ENCODE results near the gene MYCL. TPM values are rescaled to one million over a fixed set of nuclear protein-coding genes. Genes with fewer than 3 reads are reported as not detected.

MYCL gene
- total RNA-seq, 6 experiments from 2014 or later, result 0.75 to 20.5 (median 6.1) TPM

- ATAC-seq, result no peak
- WGBS (ENCODE audit: insufficient coverage, low coverage, low lambda C conversion rate, missing lambda C conversion rate), result 90% methylated on average over 6 of the region's 8 CpGs
Observed at GRCh38 chr1:39938856-39939255, 37.1 kb upstream of the MYCL start.

DNA sequence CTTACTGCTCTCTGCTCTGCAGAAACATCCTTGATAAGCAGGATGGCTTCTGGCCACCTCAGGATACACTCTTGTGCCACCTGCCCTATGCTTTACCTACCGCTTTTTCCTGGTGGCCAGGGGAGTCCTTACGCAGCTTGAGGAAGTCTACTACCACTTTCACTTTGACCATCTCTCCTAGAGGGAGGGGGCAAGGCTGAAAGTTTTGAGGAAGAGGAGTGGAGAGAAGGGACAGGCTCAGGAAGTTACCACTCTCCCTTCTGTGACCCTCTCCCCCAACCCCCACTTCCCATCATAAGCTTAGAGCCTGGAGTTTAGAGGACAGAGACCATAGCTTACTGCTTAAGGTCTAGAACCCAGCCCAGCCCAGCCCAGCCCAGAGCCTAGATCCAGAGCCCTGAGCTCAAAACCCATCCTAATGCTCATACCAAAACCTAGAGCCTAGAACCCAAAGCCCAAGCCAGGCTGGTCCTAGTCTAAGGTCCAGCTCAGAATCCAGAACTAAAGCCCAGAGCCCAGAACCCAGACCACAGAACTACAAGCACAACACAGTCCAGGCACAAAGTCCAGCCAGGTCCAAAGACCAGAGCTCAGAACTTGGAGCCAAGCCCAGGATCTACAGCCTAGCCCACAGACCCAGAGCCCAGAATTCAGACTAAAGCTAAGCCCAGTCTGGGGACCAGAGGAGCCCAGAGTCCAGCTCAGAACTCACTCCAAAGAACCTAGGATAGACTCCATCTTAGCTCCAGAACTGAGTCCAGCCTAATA lies 35.2 kb upstream of the MYCL start:
- Histone ChIP-seq H3K9me3 (no peaks in the 10 kb centered on the region), H3K4me3 (no peak overlapping the region), H3K36me3 (no peaks in the 10 kb centered on the region), H3K27ac (peak overlapping the region; percentile 13 to 98 (median 54)), H3K4me1 (peaks cover 0 to 39% (median 22%) of the 10 kb centered on the region in 4 donors), H3K27me3 (no peaks in the 10 kb centered on the region)
- intact Hi-C loops (cut with DNase I), result no loop called here
- TF ChIP-seq CTCF (IDR thresholded peaks at IDR 0.05), result no peak
- no peak for TF ChIP-seq POLR2A (IDR thresholded peaks at IDR 0.05)
- 63% methylated on average over 2 of the region's 2 CpGs for WGBS (ENCODE audit: insufficient coverage, low coverage, low lambda C conversion rate, missing lambda C conversion rate)
- DNase-seq (peak; percentile 30 to 89 (median 76)), ATAC-seq (peak; percentile 34 to 76 (median 68))

More at GRCh38 chr1:39938856-39939255, 37.1 kb upstream of the MYCL start:
- Histone ChIP-seq H3K4me1 (peaks cover 0 to 30% (median 16%) of the 10 kb centered on the region in 4 donors), H3K4me3 (no peak overlapping the region), H3K27ac (no peak overlapping the region), H3K9me3 (no peaks in the 10 kb centered on the region), H3K36me3 (no peaks in the 10 kb centered on the region), H3K27me3 (no peaks in the 10 kb centered on the region)
- DNase-seq, result no peak
- intact Hi-C loops (cut with DNase I), result no loop called here
- no peak for TF ChIP-seq CTCF (IDR thresholded peaks at IDR 0.05)
- TF ChIP-seq POLR2A (IDR thresholded peaks at IDR 0.05), result no peak

DNA sequence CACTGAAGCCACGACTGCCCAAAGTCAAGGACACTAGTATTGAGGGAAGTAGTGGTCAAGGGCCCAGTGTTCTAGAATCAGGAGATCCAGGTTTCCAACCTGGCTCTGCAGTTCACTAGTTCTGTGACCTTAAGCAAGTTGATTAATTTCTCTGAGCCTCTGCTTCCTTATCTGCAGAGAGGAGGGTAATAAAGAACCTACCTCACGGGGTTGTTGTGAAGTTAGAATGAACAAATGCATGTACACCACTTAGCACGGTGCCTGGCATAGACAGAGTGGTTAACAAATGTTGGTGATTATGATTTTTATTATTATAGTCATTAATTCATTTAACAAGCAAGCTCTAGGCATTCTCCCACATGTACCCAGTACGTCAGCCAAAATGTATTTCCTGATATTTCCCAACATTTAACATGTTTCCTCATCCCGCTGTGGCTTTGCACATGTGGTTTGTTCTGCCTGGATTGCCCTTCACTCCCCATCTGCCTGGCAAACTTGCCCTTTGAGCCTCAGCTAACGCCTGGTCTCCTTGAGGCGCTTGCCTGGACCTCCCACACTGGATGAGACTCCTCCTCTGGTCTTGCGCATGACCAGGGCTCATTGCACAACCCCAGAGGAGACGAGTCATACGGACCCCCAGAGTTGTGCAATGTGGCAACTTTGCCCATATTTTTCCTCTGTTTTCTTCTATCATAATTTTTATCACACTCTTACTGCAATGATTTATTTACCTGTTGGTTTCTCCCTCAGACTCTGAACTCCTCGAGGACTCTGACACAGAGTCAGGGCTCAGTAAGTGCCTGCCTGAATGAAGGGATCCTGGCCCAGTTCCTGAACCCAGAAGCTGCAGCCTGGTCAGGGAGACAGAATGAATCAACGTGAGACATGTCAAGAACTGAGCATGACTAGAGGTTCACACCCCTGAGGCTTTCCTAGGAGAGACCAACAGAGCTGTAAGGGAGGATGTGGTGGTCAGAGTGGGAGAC lies 32.5 kb upstream of the MYCL start:
- Histone ChIP-seq H3K4me3 (no peak overlapping the region), H3K4me1 (peaks cover 0 to 54% (median 30%) of the 10 kb centered on the region in 4 donors), H3K36me3 (no peaks in the 10 kb centered on the region), H3K9me3 (no peaks in the 10 kb centered on the region), H3K27me3 (no peaks in the 10 kb centered on the region), H3K27ac (peak overlapping the region; percentile 73 to 98 (median 83))
- no peak for TF ChIP-seq POLR2A (IDR thresholded peaks at IDR 0.05)
- no peak for TF ChIP-seq CTCF (IDR thresholded peaks at IDR 0.05)
- DNase-seq (peak; percentile 83 to 93 (median 93)), ATAC-seq (peak; percentile 74 to 88 (median 80))
- intact Hi-C loops (cut with DNase I), result no loop called here
- 15% methylated on average over 10 of the region's 12 CpGs for WGBS (ENCODE audit: insufficient coverage, low coverage, low lambda C conversion rate, missing lambda C conversion rate)

- DNase-seq (peak; percentile 89 to 97 (median 96)), ATAC-seq (peak; percentile 71 to 79 (median 75))
- H3K9me3 ChIP-seq, result no peaks in the 10 kb centered on the region
- peak; percentile 44 for TF ChIP-seq POLR2A (IDR thresholded peaks at IDR 0.05)
- TF ChIP-seq CTCF (IDR thresholded peaks at IDR 0.05), result no peak
- no peak overlapping the region for H3K4me3 ChIP-seq
- no peaks in the 10 kb centered on the region for H3K36me3 ChIP-seq
- 11% methylated on average over 6 of the region's 7 CpGs for WGBS (ENCODE audit: insufficient coverage, low coverage, low lambda C conversion rate, missing lambda C conversion rate)
- peaks cover 0 to 65% (median 43%) of the 10 kb centered on the region in 4 donors for H3K4me1 ChIP-seq
- intact Hi-C loops (cut with DNase I), result loop anchor here (5.0 kb wide), 1 partner anchor 33 kb away; no protein-coding TSS in a partner anchor
- H3K27ac ChIP-seq, result peak overlapping the region; percentile 42 to 98 (median 86)
- no peaks in the 10 kb centered on the region for H3K27me3 ChIP-seq
Observed at GRCh38 chr1:39928809-39929587, 27.3 kb upstream of the MYCL start.

Data from right lobe of liver (tissue), 6 donors.